GM12891 (cell line): ENCODE measurements around the gene TNNT3.

ENCODE experiments used
- POLR2A ChIP-seq: IDR thresholded peaks from 2 replicates; pipeline ENCODE4 v1.6.1; 2011; ENCODE audit warnings: low read depth, low read length, control low read depth
- POLR2AphosphoS5 ChIP-seq: IDR thresholded peaks from 2 replicates; pipeline ENCODE4 v1.6.1; 2011; ENCODE audit warnings: low read depth, low read length, control low read depth

- no peak for TF ChIP-seq POLR2AphosphoS5
- peak; percentile 59; the same call in 1 of the 2 replicates for TF ChIP-seq POLR2A
Measured at GRCh38 chr11:1915795-1916131, 3.7 kb upstream of the TNNT3 start.
